Parathyroid adenoma (tissue), 2 donors: ENCODE data around the gene TNRC18.

ENCODE experiments used
- H2AFZ ChIP-seq: fragments of 300-600 bp; sonication (generic); one replicate; pipeline ENCODE4 v1.7.0; 2017; ENCODE audit warnings: antibody characterized with exemption, mild to moderate bottlenecking
- H3K27ac ChIP-seq: fragments of 300-600 bp; sonication (generic); one replicate; pipeline ENCODE4 v1.7.0; 2017
- H3K27me3 ChIP-seq: fragments of 300-600 bp; sonication (generic); one replicate; pipeline ENCODE4 v1.7.0; 2017; ENCODE audit warnings: low read length; ENCODE audit not compliant: control insufficient read depth, insufficient read depth
- H3K36me3 ChIP-seq: fragments of 300-600 bp; sonication (generic); one replicate; pipeline ENCODE4 v1.7.0; 2017; ENCODE audit warnings: low read length; ENCODE audit not compliant: control insufficient read depth, insufficient read depth
- H3K4me1 ChIP-seq: fragments of 300-600 bp; sonication (generic); one replicate; pipeline ENCODE4 v1.7.0; 2017; ENCODE audit warnings: control low read depth
- H3K4me2 ChIP-seq: fragments of 300-600 bp; sonication (generic); one replicate; pipeline ENCODE4 v1.7.0; 2017; ENCODE audit warnings: low read length
- H3K4me3 ChIP-seq: fragments of 300-600 bp; sonication (generic); one replicate; pipeline ENCODE4 v1.7.0; 2017; ENCODE audit warnings: low read depth, low read length
- H3K79me2 ChIP-seq: fragments of 300-600 bp; sonication (generic); one replicate; pipeline ENCODE4 v1.7.0; 2017; ENCODE audit warnings: control low read depth
- H3K9ac ChIP-seq: fragments of 300-600 bp; sonication (generic); one replicate; pipeline ENCODE4 v1.7.0; 2017; ENCODE audit warnings: mild to moderate bottlenecking
- H3K9me3 ChIP-seq: fragments of 300-600 bp; sonication (generic); one replicate; pipeline ENCODE4 v1.7.0; 2017; ENCODE audit warnings: low read length; ENCODE audit not compliant: control insufficient read depth
- TF ChIP-seq, protein P1 (sequence below): fragments of 300-600 bp; sonication (generic); IDR thresholded peaks from one replicate; pipeline ENCODE4 v1.7.0; 2017; ENCODE audit warnings: antibody characterized with exemption, mild to moderate bottlenecking
- donor health status: primary hyperparathyroidism.

Gene TNRC18

GRCh38 chr7:5393748-5394147 lies 29.9 kb downstream of the TNRC18 start:
- Histone ChIP-seq H3K4me1 (no peaks in the 10 kb centered on the region), H3K4me2 (no peak overlapping the region), H3K27ac (no peak overlapping the region), H3K27me3 (no peaks in the 10 kb centered on the region), H3K9me3 (no peaks in the 10 kb centered on the region), H2AFZ (no peak overlapping the region), H3K79me2 (peaks cover 65% of the 10 kb centered on the region), H3K9ac (no peak overlapping the region), H3K4me3 (no peak overlapping the region), H3K36me3 (no peaks in the 10 kb centered on the region)
- TF ChIP-seq, protein P1, sequence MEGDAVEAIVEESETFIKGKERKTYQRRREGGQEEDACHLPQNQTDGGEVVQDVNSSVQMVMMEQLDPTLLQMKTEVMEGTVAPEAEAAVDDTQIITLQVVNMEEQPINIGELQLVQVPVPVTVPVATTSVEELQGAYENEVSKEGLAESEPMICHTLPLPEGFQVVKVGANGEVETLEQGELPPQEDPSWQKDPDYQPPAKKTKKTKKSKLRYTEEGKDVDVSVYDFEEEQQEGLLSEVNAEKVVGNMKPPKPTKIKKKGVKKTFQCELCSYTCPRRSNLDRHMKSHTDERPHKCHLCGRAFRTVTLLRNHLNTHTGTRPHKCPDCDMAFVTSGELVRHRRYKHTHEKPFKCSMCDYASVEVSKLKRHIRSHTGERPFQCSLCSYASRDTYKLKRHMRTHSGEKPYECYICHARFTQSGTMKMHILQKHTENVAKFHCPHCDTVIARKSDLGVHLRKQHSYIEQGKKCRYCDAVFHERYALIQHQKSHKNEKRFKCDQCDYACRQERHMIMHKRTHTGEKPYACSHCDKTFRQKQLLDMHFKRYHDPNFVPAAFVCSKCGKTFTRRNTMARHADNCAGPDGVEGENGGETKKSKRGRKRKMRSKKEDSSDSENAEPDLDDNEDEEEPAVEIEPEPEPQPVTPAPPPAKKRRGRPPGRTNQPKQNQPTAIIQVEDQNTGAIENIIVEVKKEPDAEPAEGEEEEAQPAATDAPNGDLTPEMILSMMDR, result no peak

- no peaks in the 10 kb centered on the region for H3K9me3 ChIP-seq
- no peak overlapping the region for H3K27ac ChIP-seq
- no peak overlapping the region for H3K4me3 ChIP-seq
- H3K27me3 ChIP-seq, result no peaks in the 10 kb centered on the region
- peaks cover 61% of the 10 kb centered on the region for H3K79me2 ChIP-seq
- no peak overlapping the region for H2AFZ ChIP-seq
- no peaks in the 10 kb centered on the region for H3K36me3 ChIP-seq
- no peak overlapping the region for H3K4me2 ChIP-seq
- no peaks in the 10 kb centered on the region for H3K4me1 ChIP-seq
- no peak overlapping the region for H3K9ac ChIP-seq
- TF ChIP-seq, protein P1, result no peak
Observed at GRCh38 chr7:5393328-5393727, 30.3 kb downstream of the TNRC18 start.

DNA sequence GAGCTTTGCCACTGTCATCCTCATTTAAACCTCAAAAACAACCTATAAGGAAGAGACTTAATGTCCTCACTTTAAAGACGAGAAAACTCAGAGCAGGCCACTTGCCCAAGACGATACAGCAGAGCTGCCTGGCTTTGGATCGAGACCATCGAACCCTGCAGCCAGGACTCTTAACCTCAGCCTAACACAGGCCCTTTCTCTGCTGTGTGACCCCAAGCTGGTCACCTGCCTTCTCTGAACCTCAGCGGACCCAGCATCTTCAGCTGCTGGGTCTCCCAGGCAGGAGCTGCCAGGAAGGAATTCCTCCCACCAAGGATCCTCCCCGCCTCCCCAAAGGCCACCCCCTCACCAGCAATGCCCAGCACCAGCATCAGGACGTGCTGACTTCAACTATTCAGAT lies 32.7 kb downstream of the TNRC18 start:
- Histone ChIP-seq H3K27ac (no peak overlapping the region), H2AFZ (no peak overlapping the region), H3K4me3 (no peak overlapping the region), H3K36me3 (no peaks in the 10 kb centered on the region), H3K4me2 (no peak overlapping the region), H3K4me1 (no peaks in the 10 kb centered on the region), H3K9me3 (no peaks in the 10 kb centered on the region), H3K9ac (no peak overlapping the region), H3K79me2 (peaks cover 57% of the 10 kb centered on the region), H3K27me3 (no peaks in the 10 kb centered on the region)
- TF ChIP-seq, protein P1, result no peak

GRCh38 chr7:5388905-5389433 lies 34.7 kb downstream of the TNRC18 start:
- H3K4me3 ChIP-seq, result no peak overlapping the region
- H2AFZ ChIP-seq, result no peak overlapping the region
- no peak overlapping the region for H3K4me2 ChIP-seq
- H3K9ac ChIP-seq, result no peak overlapping the region
- H3K27ac ChIP-seq, result no peak overlapping the region
- H3K27me3 ChIP-seq, result no peaks in the 10 kb centered on the region
- TF ChIP-seq, protein P1, result no peak
- no peaks in the 10 kb centered on the region for H3K9me3 ChIP-seq
- peaks cover 49% of the 10 kb centered on the region for H3K79me2 ChIP-seq
- H3K4me1 ChIP-seq, result no peaks in the 10 kb centered on the region
- no peaks in the 10 kb centered on the region for H3K36me3 ChIP-seq

- H3K4me1 ChIP-seq, result peaks cover 2% of the 10 kb centered on the region
- H3K4me2 ChIP-seq, result no peak overlapping the region
- H3K9ac ChIP-seq, result no peak overlapping the region
- H3K27me3 ChIP-seq, result no peaks in the 10 kb centered on the region
- H3K79me2 ChIP-seq, result peaks cover 48% of the 10 kb centered on the region
- no peak overlapping the region for H3K27ac ChIP-seq
- H2AFZ ChIP-seq, result no peak overlapping the region
- no peak overlapping the region for H3K4me3 ChIP-seq
- TF ChIP-seq, protein P1, result no peak
- H3K36me3 ChIP-seq, result no peaks in the 10 kb centered on the region
- H3K9me3 ChIP-seq, result no peaks in the 10 kb centered on the region
Observed at GRCh38 chr7:5388273-5388901, 35.2 kb downstream of the TNRC18 start.
